ENCODE data around the gene ALG1. TPM values are rescaled to one million over a fixed set of nuclear protein-coding genes. Genes with fewer than 3 reads are reported as not detected.
A peak's percentile ranks its signal among the peaks of the same experiment; 100 is the strongest.

The ALG1 gene
- total RNA-seq, result 7.7 TPM
- long read RNA-seq, transcript ALG1-201 (13 exons, 2,132 nt), result major isoform, 5 of 8 reads
- long read RNA-seq, partial matches to known transcripts, result 0 of 8 reads
- long read RNA-seq, other reads (novel, unspliced or antisense), result 3 of 8 reads

GRCh38 chr16:5071681-5072333 is at the start of gene ALG1:
TSS of gene ALG1 (plus strand) at chr16:5071843. CDS start at chr16:5071850, 7 bp downstream.
- intact Hi-C loops (cut with DNase I), result no loop called here
- ATAC-seq, result peak; percentile 92
- peak; percentile 96 for DNase-seq (ENCODE audit: missing footprints)

- intact Hi-C loops (cut with DNase I), result no loop called here
- no peak for DNase-seq (ENCODE audit: missing footprints)
- no peak for ATAC-seq
Observed at GRCh38 chr16:5022521-5022920, 49.1 kb upstream of the ALG1 start.

- no peak for DNase-seq (ENCODE audit: missing footprints)
- intact Hi-C loops (cut with DNase I), result loop anchor here (2.0 kb wide), 1 partner anchor 66 kb away; the partner anchor contains the start of gene SEC14L5
- ATAC-seq, result no peak
Observed at GRCh38 chr16:5024632-5025031, 47.0 kb upstream of the ALG1 start.

GRCh38 chr16:5025171-5025632 is 46.4 kb upstream of the ALG1 start:
- intact Hi-C loops (cut with DNase I), result loop anchor here (2.0 kb wide), 1 partner anchor 66 kb away; the partner anchor contains the start of gene SEC14L5
- DNase-seq (ENCODE audit: missing footprints) (no peak), ATAC-seq (peak; percentile 50)

- DNase-seq (ENCODE audit: missing footprints), result no peak
- ATAC-seq, result no peak
- intact Hi-C loops (cut with DNase I), result no loop called here
Observed at GRCh38 chr16:5026664-5027063, 45.0 kb upstream of the ALG1 start.

GRCh38 chr16:5027086-5027485 is 44.6 kb upstream of the ALG1 start:
- DNase-seq (ENCODE audit: missing footprints) (no peak), ATAC-seq (no peak)
- intact Hi-C loops (cut with DNase I), result no loop called here

- ATAC-seq (no peak), DNase-seq (ENCODE audit: missing footprints) (no peak)
- intact Hi-C loops (cut with DNase I), result no loop called here
Observed at GRCh38 chr16:5027575-5028235, 43.9 kb upstream of the ALG1 start.

- intact Hi-C loops (cut with DNase I), result no loop called here
- ATAC-seq, result no peak
- DNase-seq (ENCODE audit: missing footprints), result no peak
Observed at GRCh38 chr16:5028950-5029475, 42.6 kb upstream of the ALG1 start.

GRCh38 chr16:5030251-5030870 is 41.3 kb upstream of the ALG1 start:
- intact Hi-C loops (cut with DNase I), result no loop called here
- ATAC-seq (no peak), DNase-seq (ENCODE audit: missing footprints) (no peak)

- intact Hi-C loops (cut with DNase I), result no loop called here
- ATAC-seq (no peak), DNase-seq (ENCODE audit: missing footprints) (no peak)
Observed at GRCh38 chr16:5031601-5032000, 40.0 kb upstream of the ALG1 start.

- intact Hi-C loops (cut with DNase I), result no loop called here
- DNase-seq (ENCODE audit: missing footprints), result no peak
- no peak for ATAC-seq
Observed at GRCh38 chr16:5032748-5033167, 38.9 kb upstream of the ALG1 start.

- intact Hi-C loops (cut with DNase I), result no loop called here
- peak; percentile 87 for ATAC-seq
- peak; percentile 95 for DNase-seq (ENCODE audit: missing footprints)
Observed at GRCh38 chr16:5033256-5034166, 38.1 kb upstream of the ALG1 start, which contains the start of gene NAGPA. TSS of gene NAGPA (minus strand) at chr16:5033935. CDS start at chr16:5033914, 21 bp downstream.

GRCh38 chr16:5034167-5034523 is 37.5 kb upstream of the ALG1 start:
- ATAC-seq, result no peak
- intact Hi-C loops (cut with DNase I), result no loop called here
- DNase-seq (ENCODE audit: missing footprints), result no peak

GRCh38 chr16:5035909-5036227 is 35.8 kb upstream of the ALG1 start:
- intact Hi-C loops (cut with DNase I), result no loop called here
- DNase-seq (ENCODE audit: missing footprints) (no peak), ATAC-seq (no peak)

- ATAC-seq (no peak), DNase-seq (ENCODE audit: missing footprints) (peak; percentile 8)
- intact Hi-C loops (cut with DNase I), result no loop called here
Observed at GRCh38 chr16:5036228-5037156, 35.2 kb upstream of the ALG1 start.

GRCh38 chr16:5040451-5040850 is 31.2 kb upstream of the ALG1 start:
- intact Hi-C loops (cut with DNase I), result no loop called here
- DNase-seq (ENCODE audit: missing footprints) (peak; percentile 11), ATAC-seq (no peak)

- DNase-seq (ENCODE audit: missing footprints) (peak; percentile 33), ATAC-seq (no peak)
- intact Hi-C loops (cut with DNase I), result no loop called here
Observed at GRCh38 chr16:5041600-5042133, 30.0 kb upstream of the ALG1 start.
